ENCODE data around the gene RNF19B.
A peak's percentile ranks its signal among the peaks of the same experiment; 100 is the strongest.

The RNF19B gene, protein sequence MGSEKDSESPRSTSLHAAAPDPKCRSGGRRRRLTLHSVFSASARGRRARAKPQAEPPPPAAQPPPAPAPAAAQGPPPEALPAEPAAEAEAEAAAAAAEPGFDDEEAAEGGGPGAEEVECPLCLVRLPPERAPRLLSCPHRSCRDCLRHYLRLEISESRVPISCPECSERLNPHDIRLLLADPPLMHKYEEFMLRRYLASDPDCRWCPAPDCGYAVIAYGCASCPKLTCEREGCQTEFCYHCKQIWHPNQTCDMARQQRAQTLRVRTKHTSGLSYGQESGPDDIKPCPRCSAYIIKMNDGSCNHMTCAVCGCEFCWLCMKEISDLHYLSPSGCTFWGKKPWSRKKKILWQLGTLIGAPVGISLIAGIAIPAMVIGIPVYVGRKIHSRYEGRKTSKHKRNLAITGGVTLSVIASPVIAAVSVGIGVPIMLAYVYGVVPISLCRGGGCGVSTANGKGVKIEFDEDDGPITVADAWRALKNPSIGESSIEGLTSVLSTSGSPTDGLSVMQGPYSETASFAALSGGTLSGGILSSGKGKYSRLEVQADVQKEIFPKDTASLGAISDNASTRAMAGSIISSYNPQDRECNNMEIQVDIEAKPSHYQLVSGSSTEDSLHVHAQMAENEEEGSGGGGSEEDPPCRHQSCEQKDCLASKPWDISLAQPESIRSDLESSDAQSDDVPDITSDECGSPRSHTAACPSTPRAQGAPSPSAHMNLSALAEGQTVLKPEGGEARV

DNA sequence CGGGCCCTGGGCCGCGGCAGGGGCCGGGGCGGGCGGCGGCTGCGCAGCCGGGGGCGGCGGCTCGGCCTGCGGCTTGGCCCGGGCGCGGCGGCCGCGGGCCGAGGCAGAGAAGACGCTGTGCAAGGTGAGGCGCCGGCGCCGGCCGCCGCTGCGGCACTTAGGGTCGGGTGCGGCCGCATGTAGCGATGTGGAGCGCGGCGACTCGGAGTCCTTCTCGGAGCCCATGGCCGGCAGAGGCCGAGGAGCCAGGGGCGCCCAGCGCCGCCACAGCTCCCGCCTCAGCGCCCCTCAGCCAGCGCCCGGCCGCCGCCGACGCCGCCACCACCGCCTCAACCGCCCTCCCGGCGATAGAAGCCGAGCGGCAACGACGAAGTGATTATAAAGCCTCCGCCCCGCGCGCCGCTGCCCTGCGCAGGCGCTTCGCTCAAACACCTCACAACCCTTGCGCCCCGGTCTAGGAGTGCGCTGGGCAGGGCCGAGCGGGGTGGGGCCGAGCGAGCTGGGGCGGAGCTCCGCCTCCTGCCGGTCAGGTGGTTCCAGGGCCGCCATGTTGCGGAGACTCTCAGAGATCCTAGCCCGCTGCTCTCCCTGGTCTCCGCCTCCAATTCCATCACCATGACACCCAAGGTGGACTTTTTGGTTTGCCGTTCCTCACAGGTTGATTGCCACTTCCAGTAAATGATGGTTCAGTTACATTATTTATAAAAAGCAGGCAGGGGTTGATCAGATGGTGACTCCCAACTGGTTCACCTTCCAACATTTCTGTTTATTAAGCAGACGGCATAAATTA is at the start of gene RNF19B:
RNF19B (minus strand) TSS at position 349 of the 790 bp plus-strand sequence; CDS start at position 225, 124 bp downstream.
- peak within 1 kb of the TSS; percentile 74 for H3K4me3 ChIP-seq (ENCODE audit: low read length)
- TF ChIP-seq, protein P1, sequence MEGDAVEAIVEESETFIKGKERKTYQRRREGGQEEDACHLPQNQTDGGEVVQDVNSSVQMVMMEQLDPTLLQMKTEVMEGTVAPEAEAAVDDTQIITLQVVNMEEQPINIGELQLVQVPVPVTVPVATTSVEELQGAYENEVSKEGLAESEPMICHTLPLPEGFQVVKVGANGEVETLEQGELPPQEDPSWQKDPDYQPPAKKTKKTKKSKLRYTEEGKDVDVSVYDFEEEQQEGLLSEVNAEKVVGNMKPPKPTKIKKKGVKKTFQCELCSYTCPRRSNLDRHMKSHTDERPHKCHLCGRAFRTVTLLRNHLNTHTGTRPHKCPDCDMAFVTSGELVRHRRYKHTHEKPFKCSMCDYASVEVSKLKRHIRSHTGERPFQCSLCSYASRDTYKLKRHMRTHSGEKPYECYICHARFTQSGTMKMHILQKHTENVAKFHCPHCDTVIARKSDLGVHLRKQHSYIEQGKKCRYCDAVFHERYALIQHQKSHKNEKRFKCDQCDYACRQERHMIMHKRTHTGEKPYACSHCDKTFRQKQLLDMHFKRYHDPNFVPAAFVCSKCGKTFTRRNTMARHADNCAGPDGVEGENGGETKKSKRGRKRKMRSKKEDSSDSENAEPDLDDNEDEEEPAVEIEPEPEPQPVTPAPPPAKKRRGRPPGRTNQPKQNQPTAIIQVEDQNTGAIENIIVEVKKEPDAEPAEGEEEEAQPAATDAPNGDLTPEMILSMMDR (conservative IDR thresholded peaks at IDR 0.05; ENCODE audit: low read depth, low read length): no peak
- peak; percentile 74 for DNase-seq (ENCODE audit: low read depth)

DNA sequence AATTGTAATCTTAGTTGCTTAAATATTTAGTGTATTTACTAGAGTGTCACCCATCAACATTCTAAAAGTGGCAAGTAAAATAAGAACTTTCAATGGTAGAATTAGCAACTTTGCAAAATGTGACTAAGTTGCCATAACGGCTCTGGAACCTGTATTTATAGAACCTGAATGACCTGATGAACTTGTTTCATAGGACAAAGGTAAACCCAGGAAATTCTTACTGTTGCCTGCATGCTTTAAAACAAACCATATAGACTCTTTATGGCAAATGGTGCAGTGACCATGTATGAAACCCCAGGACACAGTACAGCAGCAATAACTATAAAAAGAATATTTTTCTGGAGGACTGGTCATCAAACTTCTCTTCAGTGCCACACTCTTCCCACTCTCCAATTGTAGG is 49.2 kb upstream of the RNF19B start:
- DNase-seq (ENCODE audit: low read depth): no peak
- TF ChIP-seq, protein P1 (conservative IDR thresholded peaks at IDR 0.05; ENCODE audit: low read depth, low read length): no peak
- H3K4me3 ChIP-seq (ENCODE audit: low read length): no peak overlapping the region

DNA sequence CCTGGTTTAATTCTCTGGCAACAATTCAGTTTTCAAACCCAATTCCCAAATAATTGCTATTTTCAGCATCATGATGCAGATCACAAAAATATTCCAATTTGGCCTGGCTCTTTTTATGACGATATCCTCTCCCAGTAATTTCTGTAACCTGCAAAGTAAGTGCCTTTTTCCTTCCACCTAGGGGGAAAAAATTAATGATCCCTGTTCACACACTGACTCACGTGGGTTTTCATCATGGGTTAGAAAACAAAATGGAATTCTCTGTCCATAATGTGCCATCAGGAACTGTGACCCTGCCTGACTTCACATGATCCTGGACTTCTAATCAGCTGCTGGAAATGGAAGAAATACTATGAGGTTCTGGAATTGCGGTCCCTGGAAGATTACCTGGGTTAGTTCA is 47.6 kb upstream of the RNF19B start:
- TF ChIP-seq, protein P1 (conservative IDR thresholded peaks at IDR 0.05; ENCODE audit: low read depth, low read length): no peak
- H3K4me3 ChIP-seq (ENCODE audit: low read length): no peak overlapping the region
- no peak for DNase-seq (ENCODE audit: low read depth)

DNA sequence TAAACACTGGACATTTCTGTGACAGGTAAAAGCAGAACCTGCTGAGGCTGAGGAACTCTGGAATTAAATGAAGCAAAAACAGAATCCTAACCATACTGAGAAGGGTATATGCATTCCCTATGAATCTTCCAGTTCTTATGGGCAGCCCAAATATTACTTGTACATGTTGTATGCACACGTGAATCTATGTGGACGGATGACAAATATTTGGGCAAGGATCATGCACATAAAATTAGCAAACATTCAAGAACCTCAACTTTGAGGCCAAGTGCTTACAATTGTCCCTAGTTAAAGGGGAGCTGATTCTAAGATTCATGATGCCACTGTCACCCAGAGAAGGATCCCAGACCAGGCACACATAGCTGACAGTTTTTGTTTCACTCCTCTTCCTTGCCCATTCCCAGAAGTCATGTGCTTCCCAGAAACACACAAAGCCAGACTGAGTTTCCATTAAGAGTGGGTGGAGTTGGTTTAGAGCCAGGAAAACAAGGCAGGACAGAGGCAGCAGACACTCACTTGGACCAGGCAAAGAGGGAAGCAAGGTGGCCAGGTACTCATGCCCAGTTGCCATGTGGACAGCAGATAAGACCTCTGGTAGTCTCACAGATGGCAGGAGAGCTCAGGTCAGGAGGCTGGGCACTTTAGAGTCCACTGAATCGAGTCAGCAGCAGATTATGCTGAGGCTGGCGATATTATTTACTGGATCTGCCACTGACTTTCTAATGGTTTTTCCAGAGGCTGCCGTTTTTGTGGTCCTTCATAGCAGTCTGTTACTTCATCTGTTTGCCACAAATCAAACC is 46.5 kb upstream of the RNF19B start:
- H3K4me3 ChIP-seq (ENCODE audit: low read length): no peak overlapping the region
- no peak for DNase-seq (ENCODE audit: low read depth)
- TF ChIP-seq, protein P1 (conservative IDR thresholded peaks at IDR 0.05; ENCODE audit: low read depth, low read length): no peak

DNA sequence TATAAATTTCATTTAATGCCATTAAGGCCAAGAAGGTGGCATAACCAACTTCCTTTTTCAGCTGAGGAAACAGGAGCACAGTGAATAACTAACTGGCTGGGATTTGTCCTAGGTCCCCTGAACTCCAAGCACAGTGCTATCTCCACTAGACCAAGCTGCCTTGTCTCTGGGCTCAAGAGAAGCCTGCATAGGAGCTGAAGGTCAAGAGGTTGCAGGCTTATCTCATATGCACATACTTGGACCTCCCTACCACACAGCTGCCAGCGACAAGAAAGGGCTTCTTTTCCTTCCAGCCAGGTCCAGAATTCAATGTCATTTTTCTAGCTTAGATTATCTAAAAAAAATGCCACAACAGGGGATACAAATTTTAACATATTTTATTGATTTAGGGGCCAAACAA is 45.0 kb upstream of the RNF19B start:
- TF ChIP-seq, protein P1 (conservative IDR thresholded peaks at IDR 0.05; ENCODE audit: low read depth, low read length): no peak
- H3K4me3 ChIP-seq (ENCODE audit: low read length): no peak overlapping the region
- no peak for DNase-seq (ENCODE audit: low read depth)
